Activated naive CD4-positive, alpha-beta T cell treated with anti-CD3 and anti-CD28 coated beads, Interleukin-2, amount 50 U/mL, for 24 hours (primary cell): Measurements from ENCODE around the gene IRF3.

ENCODE experiments used
- H3K27ac Mint-ChIP-seq: one replicate; pipeline ENCODE4 v1.8.0; 2021; ENCODE audit warnings: mild to moderate bottlenecking, mixed read lengths
- H3K27me3 Mint-ChIP-seq: one replicate; pipeline ENCODE4 v1.8.0; 2021; ENCODE audit warnings: mixed read lengths
- H3K36me3 Mint-ChIP-seq: one replicate; pipeline ENCODE4 v1.8.0; 2021; ENCODE audit warnings: mixed read lengths
- H3K4me1 Mint-ChIP-seq: one replicate; pipeline ENCODE4 v1.8.0; 2021; ENCODE audit warnings: mixed read lengths
- H3K4me3 Mint-ChIP-seq: one replicate; pipeline ENCODE4 v1.8.0; 2021; ENCODE audit warnings: mild to moderate bottlenecking, mixed read lengths
- H3K9me3 Mint-ChIP-seq: one replicate; pipeline ENCODE4 v1.8.0; 2021; ENCODE audit warnings: mixed read lengths

The IRF3 gene

GRCh38 chr19:49665351-49666119, at the start of gene IRF3, which contains the start of gene BCL2L12:
Gene IRF3, minus strand, starts transcription at chr19:49665857. Its CDS starts 1,019 bp downstream, at chr19:49664838.
Gene BCL2L12, plus strand, starts transcription at chr19:49665933. Its CDS starts 760 bp downstream, at chr19:49666693.
- H3K27ac Mint-ChIP-seq: peak within 1 kb of the TSS; percentile 96
- no peaks in the 10 kb centered on the region for H3K27me3 Mint-ChIP-seq
- H3K4me1 Mint-ChIP-seq: peaks cover 38% of the 10 kb centered on the region
- H3K9me3 Mint-ChIP-seq: no peaks in the 10 kb centered on the region
- H3K4me3 Mint-ChIP-seq: peak within 1 kb of the TSS; percentile 97
- H3K36me3 Mint-ChIP-seq: peaks cover 1% of the 10 kb centered on the region

GRCh38 chr19:49713236-49713845, 47.7 kb upstream of the IRF3 start:
- H3K9me3 Mint-ChIP-seq: no peaks in the 10 kb centered on the region
- peaks cover 9% of the 10 kb centered on the region for H3K4me1 Mint-ChIP-seq
- no peaks in the 10 kb centered on the region for H3K27me3 Mint-ChIP-seq
- no peaks in the 10 kb centered on the region for H3K36me3 Mint-ChIP-seq
- H3K4me3 Mint-ChIP-seq: no peak overlapping the region
- H3K27ac Mint-ChIP-seq: no peak overlapping the region

GRCh38 chr19:49712397-49712859, 46.8 kb upstream of the IRF3 start:
- Mint-ChIP-seq H3K27ac (no peak overlapping the region), H3K4me3 (no peak overlapping the region)

GRCh38 chr19:49710372-49710951, 44.8 kb upstream of the IRF3 start:
- Mint-ChIP-seq H3K36me3 (no peaks in the 10 kb centered on the region), H3K27me3 (no peaks in the 10 kb centered on the region), H3K4me3 (no peak overlapping the region), H3K9me3 (no peaks in the 10 kb centered on the region), H3K27ac (no peak overlapping the region), H3K4me1 (no peaks in the 10 kb centered on the region)

More at GRCh38 chr19:49712397-49712859, 46.8 kb upstream of the IRF3 start:
- no peaks in the 10 kb centered on the region for H3K27me3 Mint-ChIP-seq
- no peaks in the 10 kb centered on the region for H3K9me3 Mint-ChIP-seq
- H3K36me3 Mint-ChIP-seq: no peaks in the 10 kb centered on the region
- peaks cover 6% of the 10 kb centered on the region for H3K4me1 Mint-ChIP-seq

- H3K4me3 Mint-ChIP-seq: no peak overlapping the region
Measured at GRCh38 chr19:49705919-49706318, 40.3 kb upstream of the IRF3 start.

GRCh38 chr19:49704888-49705642, 39.4 kb upstream of the IRF3 start:
- Mint-ChIP-seq H3K36me3 (no peaks in the 10 kb centered on the region), H3K9me3 (no peaks in the 10 kb centered on the region), H3K4me1 (no peaks in the 10 kb centered on the region), H3K27me3 (no peaks in the 10 kb centered on the region), H3K4me3 (no peak overlapping the region), H3K27ac (no peak overlapping the region)

More at GRCh38 chr19:49705919-49706318, 40.3 kb upstream of the IRF3 start:
- H3K27ac Mint-ChIP-seq: no peak overlapping the region
- no peaks in the 10 kb centered on the region for H3K9me3 Mint-ChIP-seq
- no peaks in the 10 kb centered on the region for H3K4me1 Mint-ChIP-seq
- H3K36me3 Mint-ChIP-seq: no peaks in the 10 kb centered on the region
- H3K27me3 Mint-ChIP-seq: no peaks in the 10 kb centered on the region

- no peaks in the 10 kb centered on the region for H3K4me1 Mint-ChIP-seq
- H3K27me3 Mint-ChIP-seq: no peaks in the 10 kb centered on the region
- no peak overlapping the region for H3K4me3 Mint-ChIP-seq
- H3K36me3 Mint-ChIP-seq: no peaks in the 10 kb centered on the region
- H3K27ac Mint-ChIP-seq: no peak overlapping the region
- H3K9me3 Mint-ChIP-seq: no peaks in the 10 kb centered on the region
Measured at GRCh38 chr19:49701271-49701786, 35.7 kb upstream of the IRF3 start.

- no peaks in the 10 kb centered on the region for H3K4me1 Mint-ChIP-seq
- H3K27me3 Mint-ChIP-seq: no peaks in the 10 kb centered on the region
- no peak overlapping the region for H3K4me3 Mint-ChIP-seq
- no peaks in the 10 kb centered on the region for H3K36me3 Mint-ChIP-seq
- H3K27ac Mint-ChIP-seq: no peak overlapping the region
- no peaks in the 10 kb centered on the region for H3K9me3 Mint-ChIP-seq
Measured at GRCh38 chr19:49700563-49700962, 34.9 kb upstream of the IRF3 start.

GRCh38 chr19:49699364-49699763, 33.7 kb upstream of the IRF3 start:
- H3K9me3 Mint-ChIP-seq: no peaks in the 10 kb centered on the region
- H3K27me3 Mint-ChIP-seq: no peaks in the 10 kb centered on the region
- no peaks in the 10 kb centered on the region for H3K4me1 Mint-ChIP-seq
- H3K4me3 Mint-ChIP-seq: no peak overlapping the region
- no peaks in the 10 kb centered on the region for H3K36me3 Mint-ChIP-seq
- H3K27ac Mint-ChIP-seq: no peak overlapping the region

- Mint-ChIP-seq H3K4me1 (no peaks in the 10 kb centered on the region), H3K27me3 (peaks cover 2% of the 10 kb centered on the region), H3K4me3 (no peak overlapping the region), H3K9me3 (no peaks in the 10 kb centered on the region), H3K36me3 (no peaks in the 10 kb centered on the region), H3K27ac (no peak overlapping the region)
Measured at GRCh38 chr19:49696865-49697264, 31.2 kb upstream of the IRF3 start.

GRCh38 chr19:49696115-49696514, 30.5 kb upstream of the IRF3 start:
- Mint-ChIP-seq H3K4me3 (no peak overlapping the region), H3K27ac (no peak overlapping the region)

GRCh38 chr19:49692147-49692506, 26.5 kb upstream of the IRF3 start:
- peaks cover 6% of the 10 kb centered on the region for H3K27me3 Mint-ChIP-seq
- H3K36me3 Mint-ChIP-seq: peaks cover 3% of the 10 kb centered on the region

More at GRCh38 chr19:49696115-49696514, 30.5 kb upstream of the IRF3 start:
- no peaks in the 10 kb centered on the region for H3K9me3 Mint-ChIP-seq
- H3K27me3 Mint-ChIP-seq: peaks cover 2% of the 10 kb centered on the region
- H3K36me3 Mint-ChIP-seq: no peaks in the 10 kb centered on the region
- peaks cover 4% of the 10 kb centered on the region for H3K4me1 Mint-ChIP-seq

GRCh38 chr19:49691243-49692146, 25.8 kb upstream of the IRF3 start:
- Mint-ChIP-seq H3K27me3 (peaks cover 6% of the 10 kb centered on the region), H3K36me3 (peaks cover 3% of the 10 kb centered on the region), H3K9me3 (no peaks in the 10 kb centered on the region), H3K4me1 (peaks cover 28% of the 10 kb centered on the region), H3K27ac (peak overlapping the region; percentile 89), H3K4me3 (peak overlapping the region; percentile 82)

More at GRCh38 chr19:49692147-49692506, 26.5 kb upstream of the IRF3 start:
- peaks cover 28% of the 10 kb centered on the region for H3K4me1 Mint-ChIP-seq
- H3K9me3 Mint-ChIP-seq: no peaks in the 10 kb centered on the region
- no peak overlapping the region for H3K4me3 Mint-ChIP-seq
- H3K27ac Mint-ChIP-seq: no peak overlapping the region

- peaks cover 4% of the 10 kb centered on the region for H3K36me3 Mint-ChIP-seq
- H3K4me1 Mint-ChIP-seq: peaks cover 28% of the 10 kb centered on the region
- H3K4me3 Mint-ChIP-seq: peak within 1 kb of the TSS; percentile 82
- no peaks in the 10 kb centered on the region for H3K9me3 Mint-ChIP-seq
- peaks cover 6% of the 10 kb centered on the region for H3K27me3 Mint-ChIP-seq
- peak within 1 kb of the TSS; percentile 89 for H3K27ac Mint-ChIP-seq
Measured at GRCh38 chr19:49690656-49691242, 25.1 kb upstream of the IRF3 start, which contains the start of gene CPT1C. Gene CPT1C, plus strand, starts transcription at chr19:49691116. Its CDS starts 1,137 bp downstream, at chr19:49692253.
